Thyroid gland (tissue), 4 donors: ENCODE data around the gene TRAF3IP1.

Experiments
- CTCF ChIP-seq, 6 experiments: fragments of 200-600 bp in 3 of 6; fragments of 450-650 bp in 3 of 6; sonication (generic) in 3 of 6; IDR thresholded peaks; one replicate each; pipeline ENCODE4 v1.5.1; 2016 to 2019; ENCODE audit warnings: antibody characterized with exemption in 6 of 6, mild to moderate bottlenecking in 2 of 6, inconsistent platforms in 1 of 6, moderate library complexity in 1 of 6
- POLR2A ChIP-seq, 2 donors: fragments of 450-650 bp; IDR thresholded peaks; one replicate each; pipeline ENCODE4 v1.6.1; 2017; ENCODE audit warnings: antibody characterized with exemption in 2 of 2, mild to moderate bottlenecking in 2 of 2, moderate library complexity in 1 of 2

GRCh38 chr2:238302087-238302486, 18.2 kb upstream of the TRAF3IP1 start:
- no peak for TF ChIP-seq CTCF (IDR thresholded peaks at IDR 0.05)
- no peak for TF ChIP-seq POLR2A (IDR thresholded peaks at IDR 0.05)
